ENCODE measurements around the gene NOS1.

The NOS1 gene

DNA sequence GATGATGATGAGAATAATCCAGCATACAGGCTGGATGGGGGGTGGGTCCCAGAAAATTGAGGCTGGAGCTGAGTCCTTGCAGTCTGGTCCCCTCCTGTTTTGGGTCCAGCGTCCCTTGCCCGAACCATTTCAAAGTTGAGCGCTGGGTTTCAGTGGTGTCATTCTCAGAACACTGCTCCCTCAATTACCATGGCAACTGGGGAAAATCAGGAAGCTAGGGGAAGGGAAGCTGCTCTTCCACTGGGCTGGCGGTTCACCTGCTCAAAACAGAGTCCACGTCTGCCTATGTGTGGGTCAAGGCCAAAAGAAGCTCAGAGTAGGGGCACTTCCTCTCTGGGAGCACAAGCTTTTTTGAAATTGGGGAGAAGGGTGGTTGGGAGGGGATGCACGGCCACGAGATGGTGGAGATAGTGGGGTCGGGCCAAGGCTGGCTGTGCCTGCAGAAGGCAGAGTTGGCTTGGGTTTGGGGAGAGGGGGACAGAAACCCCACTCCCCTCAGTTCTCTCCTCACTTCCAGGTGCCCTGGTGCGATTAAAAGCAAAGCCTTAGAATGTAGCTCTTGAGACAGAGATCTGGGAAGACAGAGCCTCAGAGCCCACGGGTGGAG is 1.7 kb upstream of the NOS1 start:
- DNase-seq: no peak

DNA sequence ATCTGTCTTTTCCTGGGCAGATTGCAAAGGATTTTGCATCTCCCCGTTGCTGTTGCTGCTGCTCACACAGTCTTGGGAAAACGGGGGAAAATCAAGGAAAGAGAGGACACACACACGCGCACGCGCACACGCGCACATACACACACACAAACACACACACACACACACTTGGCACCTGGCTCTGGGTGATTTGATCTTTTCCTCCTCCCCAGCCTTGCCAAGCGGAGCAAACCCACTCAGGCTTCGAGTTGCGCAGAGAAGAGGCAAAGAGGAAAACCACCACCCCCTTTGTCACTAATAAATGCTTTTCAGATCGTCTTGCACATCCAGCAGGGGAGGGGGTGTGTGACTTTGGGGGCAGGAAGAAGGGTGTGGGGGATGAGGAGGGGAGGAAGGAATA is 965 bp upstream of the NOS1 start:
- no peak for DNase-seq

DNA sequence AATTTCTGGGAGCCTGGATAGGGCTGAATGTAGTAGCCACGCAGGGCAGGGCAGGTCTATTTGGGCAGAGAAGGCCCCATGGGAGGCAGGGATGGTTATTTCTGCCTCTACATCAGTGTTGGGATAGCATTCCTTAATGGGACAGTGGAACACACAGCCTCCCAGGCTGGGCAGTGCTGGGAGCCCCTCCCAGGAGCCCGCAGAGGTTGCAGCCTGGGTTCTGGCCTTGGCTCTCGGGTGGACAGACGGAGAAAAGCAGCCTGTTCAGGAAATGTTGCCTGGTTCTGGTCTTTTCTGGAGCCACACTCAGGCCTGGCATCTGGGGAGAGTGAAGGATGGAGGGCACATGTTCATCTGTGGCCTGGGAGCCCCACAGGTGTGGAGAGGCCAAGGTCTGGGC is 479 bp upstream of the NOS1 start:
- DNase-seq: no peak

DNA sequence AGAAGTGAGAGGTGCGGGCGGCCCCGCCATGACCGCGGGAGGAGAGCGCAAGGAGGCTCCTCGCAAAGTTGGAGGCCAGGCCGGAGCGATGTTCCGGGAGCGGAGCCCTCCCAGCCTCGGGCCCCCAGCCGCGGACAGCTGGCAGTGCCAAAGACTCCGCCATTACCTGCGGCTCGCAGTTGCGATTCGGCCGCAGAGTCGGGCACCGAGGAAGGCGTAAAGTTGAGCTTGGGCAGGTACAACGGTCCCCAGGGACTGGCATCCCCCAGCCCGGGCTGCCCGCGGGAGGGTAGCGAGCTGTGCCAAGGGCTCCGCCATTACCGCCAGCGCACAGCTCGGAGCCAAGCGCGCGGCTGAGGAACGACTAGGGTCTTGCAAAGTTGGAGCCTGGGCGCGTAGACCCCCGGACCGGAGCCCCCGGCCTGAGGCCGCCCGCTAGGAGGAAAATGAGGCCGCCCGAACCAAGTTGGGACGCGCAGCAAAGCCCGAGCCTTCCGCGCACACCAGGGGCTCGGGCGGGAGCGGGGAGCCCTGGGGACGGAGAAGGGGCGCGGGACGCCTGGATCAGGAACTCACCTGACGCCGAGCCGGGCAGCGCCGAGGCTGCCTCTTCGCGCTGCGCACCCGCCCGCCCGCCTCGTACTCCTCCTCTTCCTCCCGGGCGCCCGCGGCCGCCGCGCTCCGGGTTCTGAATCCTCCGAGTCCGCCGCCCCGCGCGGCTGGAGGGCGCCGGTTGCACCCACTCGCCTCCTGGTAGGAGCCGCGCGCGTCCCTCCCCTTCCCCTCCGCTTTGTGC is 677 bp downstream of the NOS1 start:
- DNase-seq: no peak

DNA sequence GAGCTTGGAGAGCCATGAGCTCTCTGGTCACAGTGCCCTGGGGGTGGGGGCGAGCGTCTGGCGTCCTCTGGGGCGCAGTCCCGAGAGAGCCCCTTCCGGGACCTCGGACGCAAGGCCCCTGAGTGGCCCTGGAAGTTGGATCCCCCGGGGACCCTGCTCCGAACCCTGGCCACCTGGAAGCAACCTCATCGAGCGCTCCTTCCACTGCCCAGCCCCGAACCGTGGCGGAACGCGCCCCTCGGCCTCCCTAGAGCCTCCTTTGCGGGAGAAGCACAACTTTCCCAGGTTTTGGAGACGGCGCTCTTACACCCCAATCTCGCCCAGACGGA is 1.2 kb downstream of the NOS1 start:
- DNase-seq: no peak

DNA sequence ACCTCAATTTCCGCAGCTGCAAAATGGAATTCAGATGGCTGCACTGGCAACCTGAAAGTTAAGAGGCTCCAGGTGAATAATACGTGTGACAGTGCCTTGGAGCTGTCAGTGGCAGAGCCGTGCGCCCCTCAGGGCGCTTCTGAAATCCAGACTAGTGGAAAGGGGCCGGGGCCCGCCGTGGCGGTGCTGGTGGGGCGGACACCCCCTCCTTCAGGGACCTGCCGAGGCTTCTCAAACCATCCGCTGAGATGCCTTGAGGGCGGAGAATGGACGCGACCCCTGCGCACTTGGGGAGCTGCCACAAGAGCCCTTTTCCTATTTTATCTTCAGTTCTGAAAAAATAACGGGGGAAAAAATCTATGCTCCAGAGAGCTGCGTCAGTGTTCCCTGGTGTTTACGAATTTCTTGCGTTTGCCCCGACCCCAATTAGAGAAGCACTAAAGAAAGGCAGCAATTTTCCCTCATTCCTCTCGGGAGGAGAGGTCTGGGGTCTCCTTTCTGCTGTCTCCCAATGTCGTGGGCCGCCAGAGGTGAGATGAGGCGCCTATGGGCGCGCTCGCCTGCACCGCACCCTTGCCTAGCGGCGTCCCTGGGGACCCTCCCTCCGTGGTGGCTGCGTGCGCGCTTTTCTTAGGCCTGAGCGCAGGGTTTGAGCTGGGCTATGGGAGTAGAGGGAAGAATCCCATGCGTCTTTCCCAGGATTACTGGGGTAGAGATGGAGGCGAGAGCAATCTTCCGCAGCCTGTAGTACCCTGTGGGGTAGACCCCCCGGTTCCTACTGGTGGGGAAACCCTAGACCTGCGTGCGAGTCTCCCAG is 2.2 kb downstream of the NOS1 start:
- no peak for DNase-seq

DNA sequence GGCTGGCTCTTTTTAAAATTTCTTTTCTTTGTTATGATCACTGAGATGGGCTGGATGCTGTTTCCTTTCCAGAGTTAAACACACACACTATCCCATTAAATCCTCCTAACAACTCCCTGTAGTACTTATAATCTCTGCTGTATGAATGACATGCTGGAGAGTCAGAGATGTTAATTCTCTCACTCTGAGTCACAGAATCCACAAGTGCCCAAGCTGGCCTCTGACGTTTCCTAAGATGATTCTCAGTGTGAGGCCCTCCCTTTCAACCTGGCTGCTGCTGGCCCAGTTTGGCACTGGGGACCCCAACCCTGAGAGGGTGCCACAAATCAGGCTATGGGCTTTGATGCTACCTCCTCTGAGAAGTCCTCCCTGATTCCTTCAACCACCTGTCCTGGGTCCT is 5.4 kb downstream of the NOS1 start:
- no peak for DNase-seq

DNA sequence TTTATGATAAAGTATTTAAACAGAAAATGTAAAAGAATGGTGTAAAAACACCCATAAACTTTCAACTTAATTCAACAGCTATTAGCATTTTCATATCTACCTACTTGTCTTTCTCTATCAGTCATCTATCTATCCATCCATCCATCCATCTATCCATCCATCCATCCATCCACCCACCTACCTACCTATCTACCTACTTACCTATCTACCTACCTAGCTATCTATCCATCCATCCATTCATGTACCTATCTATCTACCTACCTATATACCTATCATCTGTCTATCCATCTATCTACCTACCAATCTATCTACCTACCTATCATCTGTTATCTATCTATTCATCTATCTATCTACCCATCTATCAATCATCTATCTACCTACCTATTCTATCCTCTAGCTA is 8.5 kb downstream of the NOS1 start:
- no peak for DNase-seq

DNA sequence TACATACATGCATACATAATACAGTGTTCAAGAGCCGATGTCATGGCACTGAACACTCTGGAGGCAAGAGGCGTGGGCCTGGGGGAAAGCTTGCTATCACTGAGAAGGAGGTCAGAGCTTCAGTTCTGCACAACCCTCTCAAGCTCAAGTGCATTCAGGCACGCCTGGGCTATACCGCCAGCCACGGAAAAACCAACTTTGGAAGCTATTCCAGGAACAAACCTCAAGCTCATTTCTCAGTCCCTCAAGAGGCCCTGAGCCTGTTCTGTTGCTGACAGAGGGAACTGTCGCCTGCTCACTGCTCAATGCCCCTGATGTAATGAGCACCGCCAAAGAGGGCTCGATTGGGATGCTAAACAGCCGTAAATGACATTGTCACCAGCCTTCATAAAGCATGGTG is 9.2 kb downstream of the NOS1 start:
- DNase-seq: no peak

DNA sequence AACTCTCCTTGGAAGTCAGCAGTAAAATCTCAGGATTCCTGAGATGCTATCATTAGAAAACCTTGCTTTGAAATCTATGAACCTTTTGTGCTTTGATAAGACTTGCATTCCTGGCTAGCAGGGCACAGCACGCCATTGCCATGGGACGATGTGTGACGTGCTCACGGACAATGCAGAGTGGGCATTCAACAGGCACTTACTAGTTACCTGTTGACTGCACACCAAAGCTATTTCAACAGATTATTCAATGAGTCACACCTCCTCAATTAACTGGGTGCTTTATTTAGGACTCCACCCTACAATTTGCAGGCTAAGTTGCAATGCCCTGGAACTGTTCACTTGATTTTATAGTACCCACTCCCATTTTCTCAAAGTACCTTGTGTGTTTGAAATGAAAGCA is 11.3 kb downstream of the NOS1 start:
- DNase-seq: no peak

DNA sequence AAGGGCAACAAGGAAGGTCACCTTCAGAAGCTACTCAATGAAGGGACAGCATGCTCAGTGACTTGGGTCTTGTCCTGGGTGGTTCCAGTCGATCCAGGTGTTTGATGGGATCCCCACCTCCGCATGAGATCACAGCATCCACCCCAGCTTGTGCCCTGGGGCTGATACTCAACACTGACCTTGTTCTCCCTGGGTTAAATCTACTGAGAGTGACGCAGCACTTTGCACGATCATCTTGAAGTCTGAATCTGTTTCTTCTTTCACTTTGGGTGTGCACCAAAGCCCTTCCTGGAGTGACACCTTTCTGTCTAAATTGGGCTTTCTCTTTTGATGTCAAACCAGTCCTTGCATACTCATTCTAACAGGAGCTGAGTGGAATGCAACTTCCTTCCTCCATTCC is 13.8 kb downstream of the NOS1 start:
- DNase-seq: no peak

DNA sequence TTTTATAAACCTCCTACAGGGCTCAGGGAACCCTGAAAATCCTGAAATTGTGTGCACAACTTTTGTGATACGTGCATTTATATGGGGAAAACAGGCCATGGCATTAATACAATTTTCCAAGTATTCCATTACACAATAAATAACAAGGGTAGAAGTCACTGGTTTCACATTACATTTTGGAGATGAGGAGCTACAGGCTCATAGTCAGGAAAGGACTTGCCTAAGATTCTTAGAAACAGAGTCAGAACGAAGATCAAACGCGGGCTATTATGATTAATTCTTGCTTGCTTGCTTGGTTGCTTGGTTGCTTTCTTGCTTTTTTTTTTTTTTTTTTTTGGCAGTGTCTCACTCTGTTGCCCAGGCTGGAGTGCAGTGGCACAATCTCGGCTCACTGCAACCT is 16.7 kb downstream of the NOS1 start:
- no peak for DNase-seq

DNA sequence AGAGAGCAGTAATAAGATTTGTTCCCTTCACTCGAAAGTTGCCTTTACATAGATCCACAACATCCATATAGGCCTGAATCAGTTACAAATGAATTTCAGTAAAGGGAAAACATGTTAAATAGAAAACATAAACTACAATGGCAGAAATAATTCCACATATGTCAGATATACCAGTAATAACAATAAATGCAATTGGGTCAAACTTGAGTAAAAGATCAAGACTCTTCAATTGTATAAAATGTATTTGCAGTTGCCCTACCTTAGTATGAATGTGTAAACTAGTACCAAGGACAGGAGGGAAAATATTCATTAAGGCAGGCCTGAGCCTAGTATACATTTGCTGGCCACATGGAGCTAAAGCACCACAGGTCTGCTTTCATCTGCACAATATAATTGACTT is 17.6 kb downstream of the NOS1 start:
- DNase-seq: no peak

DNA sequence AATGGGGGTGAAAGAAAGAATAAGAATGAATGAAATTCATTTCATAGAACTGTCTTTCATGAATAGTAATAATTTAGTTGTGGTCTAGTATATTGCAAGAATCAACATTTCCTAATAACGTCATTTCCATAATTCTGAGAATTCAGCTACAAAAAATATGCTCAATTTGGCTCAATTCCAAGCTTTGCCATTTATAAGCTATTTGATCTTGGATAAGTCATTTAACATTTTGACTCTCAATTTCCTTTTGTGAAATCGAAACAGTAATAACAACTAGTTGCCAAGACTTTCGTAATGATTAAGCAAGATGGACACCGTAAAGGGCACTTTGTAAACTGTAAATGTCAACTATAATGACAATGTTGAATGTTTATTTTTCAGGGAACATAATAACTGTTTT is 18.1 kb downstream of the NOS1 start:
- no peak for DNase-seq

DNA sequence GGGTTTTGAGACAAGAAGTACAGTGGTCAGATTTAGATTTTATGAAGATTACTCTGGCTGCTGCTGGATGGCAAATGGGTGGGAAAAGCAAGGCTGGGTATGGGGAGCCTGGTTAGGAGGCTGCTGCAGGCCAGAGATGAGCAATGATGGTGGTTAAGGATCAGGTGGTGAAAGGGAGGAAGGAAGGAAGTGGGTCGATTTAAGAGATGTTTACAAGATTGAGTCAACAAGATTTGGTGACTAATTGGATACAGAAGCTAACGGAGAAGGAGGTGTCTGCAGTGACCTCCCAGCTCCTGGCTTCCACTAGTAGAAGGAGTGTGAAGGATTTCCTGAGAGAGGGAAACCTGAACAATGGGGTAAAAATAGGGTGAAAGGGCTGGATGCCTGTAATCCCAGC is 18.7 kb downstream of the NOS1 start:
- no peak for DNase-seq

DNA sequence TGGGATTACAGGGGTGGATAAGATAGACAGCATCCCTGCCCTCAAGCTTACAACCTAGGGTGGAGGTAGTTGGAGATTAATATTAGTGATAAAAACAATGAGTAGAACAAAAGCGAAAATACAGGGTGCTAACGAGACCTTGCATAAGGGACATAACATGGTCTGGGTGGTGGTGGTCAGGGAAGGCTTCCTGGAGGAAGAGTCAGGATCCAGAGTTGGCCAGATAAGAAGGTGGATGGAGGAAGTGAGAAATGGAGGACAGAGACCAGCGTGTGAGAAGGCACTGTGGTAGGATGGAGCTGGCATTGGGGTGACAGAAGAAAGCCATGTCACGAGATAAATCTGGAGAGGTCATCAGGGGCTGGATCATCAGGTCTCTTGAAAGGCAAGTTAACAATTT is 19.2 kb downstream of the NOS1 start:
- DNase-seq: no peak

DNA sequence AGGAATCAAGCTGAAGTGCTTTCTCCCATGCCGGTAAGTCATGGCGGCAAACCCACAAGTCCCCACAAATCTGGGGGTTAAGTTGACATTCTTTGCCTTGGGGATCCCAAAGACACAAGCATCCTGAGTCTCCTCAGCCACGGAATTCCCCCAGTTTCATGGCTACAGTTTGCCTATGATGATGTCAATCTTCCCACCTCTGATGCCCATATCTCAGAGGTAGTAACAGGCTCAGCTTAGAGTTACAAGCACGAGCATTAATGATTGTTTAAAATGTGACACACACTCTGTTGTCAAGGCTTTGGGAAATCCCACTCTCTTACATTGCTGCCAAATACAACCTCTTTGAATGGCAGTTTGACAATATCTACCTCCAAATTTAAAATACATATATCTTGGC is 22.3 kb downstream of the NOS1 start:
- no peak for DNase-seq

DNA sequence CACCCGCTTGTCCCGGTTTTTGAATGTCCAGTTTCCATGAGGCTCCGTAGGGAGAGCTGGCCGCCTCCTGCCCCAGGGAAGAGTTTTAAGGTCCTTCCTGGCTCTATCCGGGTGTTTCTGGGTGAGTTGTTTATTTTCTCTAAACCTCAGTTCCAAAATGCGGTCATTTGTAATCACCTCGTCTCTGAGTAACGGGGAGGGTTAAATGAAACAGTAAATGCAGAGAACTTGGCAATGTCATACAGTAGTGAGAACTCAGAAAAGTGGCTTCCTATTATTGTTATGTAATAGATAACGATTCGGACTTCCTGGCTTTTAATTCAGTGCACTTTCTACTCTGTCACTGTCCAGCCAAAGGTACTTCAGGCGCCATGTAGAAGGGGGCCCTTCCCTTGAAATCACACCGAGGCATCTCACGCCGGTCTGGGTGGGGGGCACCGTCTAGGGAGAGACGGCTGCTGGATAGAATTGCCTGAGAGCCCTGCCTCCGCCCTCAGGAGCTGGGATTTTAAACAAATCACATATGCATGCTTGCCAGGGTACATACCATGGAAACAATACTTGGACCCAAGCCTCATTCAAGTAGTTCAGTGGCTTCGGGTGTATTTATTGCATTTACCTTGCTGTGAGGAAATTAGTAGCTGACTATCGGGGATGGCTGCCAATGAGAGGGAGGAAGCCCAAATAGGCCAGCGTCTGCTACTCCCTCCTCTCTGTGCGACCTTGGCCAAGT is 26.4 kb downstream of the NOS1 start:
- DNase-seq: no peak

DNA sequence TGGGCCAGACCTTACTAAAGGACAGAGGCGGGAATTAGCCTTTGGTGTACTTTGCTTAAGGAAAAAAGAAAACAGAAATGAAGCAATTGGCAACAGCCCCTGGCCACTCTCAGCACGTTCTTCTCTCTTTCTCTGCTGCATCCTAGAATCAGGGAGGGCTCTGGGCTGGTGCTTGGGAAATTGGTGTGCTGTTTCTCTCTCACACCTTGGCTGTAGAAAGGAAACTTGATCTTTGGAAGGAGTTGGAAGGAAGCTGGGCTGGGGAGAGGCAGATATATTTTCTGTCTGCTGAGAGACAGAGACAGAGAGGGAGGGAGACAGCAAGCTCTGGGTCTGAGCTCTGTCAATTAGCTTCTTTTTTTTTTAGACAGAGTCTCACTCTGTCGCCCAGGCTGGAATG is 27.4 kb downstream of the NOS1 start:
- DNase-seq: no peak

DNA sequence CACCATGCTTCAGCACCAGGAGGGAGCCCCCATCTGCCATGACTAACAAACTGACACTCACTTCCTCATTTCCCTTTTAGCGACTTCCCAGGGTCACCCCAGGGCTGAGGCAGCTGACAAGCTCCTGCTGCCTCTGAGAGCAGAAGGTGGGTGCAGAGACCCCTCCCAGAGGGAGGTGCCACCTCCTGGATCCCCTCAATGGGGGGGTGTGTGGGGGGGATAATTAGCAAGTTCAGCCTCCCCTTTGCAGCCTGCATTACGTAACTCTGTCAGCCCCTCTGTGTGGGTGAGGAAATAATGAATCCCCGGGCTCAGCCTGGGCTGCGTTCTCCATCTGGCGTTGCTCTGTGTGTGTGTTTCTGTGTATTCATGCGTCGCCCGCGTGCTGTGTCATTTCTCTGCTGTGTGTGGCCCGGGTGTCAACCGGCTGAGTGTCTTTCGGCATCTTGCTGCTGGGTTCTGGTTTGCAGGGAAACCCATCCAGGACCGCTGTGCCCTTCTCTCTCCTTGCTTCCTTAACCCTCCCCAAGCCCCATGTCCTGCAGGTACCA is 28.0 kb downstream of the NOS1 start:
- DNase-seq: no peak

DNA sequence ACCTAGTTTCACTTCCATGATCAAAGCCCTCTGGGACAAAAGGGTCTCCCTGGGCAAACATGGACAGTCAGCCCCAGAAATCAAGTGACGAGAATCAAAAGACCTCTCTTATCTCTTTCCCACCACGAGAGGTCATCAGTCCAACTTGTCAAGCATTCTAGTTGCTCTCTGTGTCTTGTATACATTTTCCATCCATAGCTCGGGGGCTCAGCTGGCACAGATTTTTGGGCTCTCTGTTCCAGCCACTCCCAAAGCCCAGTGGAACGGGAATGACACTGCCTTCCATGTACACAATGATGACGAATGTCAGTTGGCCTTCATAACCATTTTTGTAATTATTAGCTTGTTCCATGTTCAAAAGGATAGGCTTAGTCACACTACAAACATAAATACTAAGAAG is 29.7 kb downstream of the NOS1 start:
- no peak for DNase-seq

DNA sequence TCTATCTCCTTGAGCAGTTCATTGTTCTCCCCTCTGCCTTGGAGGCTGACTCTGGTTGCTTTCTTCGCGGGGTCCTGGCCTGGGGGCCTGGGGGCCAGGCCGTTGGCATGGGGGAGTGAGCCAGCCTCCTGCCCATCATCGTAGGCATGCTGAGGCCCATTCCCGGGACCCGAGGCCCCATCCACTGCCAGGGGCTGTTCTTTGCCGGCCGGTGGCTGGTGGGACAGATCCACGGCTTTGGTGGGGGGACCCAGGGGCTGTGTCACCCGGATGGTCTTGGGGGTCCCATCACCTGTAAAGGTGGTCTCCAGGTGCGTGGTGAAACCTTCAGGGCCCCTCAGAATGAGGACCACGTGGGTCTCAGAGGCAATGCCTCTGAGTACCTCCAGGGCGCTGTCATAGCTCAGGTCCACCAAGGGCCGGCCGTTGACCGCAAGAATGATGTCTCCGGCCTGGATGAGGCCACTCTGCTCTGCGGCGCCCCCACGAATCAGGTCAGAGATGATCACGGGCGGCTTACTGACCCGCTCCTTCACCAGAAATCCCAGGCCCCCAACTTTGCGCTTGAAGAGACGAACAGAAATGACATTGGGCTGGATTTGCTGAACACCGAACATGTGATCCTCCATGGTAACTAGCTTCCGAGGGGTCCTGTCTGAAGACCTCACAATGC is 30.8 kb downstream of the NOS1 start:
- DNase-seq: no peak

DNA sequence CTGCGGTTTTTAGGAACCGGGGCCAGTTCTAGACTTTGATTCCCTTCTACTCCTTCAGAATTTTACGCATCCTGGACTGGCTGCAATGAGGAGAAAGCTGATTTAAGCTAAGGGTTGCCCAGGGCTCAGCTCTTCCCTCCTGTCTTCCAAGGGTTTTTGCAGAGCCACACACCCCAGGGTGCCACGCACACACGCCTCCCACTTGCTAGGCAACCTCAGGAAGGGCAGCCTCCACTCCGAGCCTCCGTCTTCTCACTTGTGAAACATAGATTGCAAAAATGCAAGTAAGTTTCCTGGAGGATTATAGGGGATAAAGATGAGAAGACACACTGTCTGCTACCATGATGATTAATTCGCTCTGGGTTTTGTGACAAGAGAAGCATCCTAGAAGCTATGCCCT is 31.7 kb downstream of the NOS1 start:
- no peak for DNase-seq
